GM21515 (cell line): Measurements from ENCODE around the gene BPTF.
"Not testable (repeated sequence)": the region's sequence is repeated elsewhere in the genome, so short reads cannot be mapped to it uniquely, and the experiment has no call there.

Experiments
- ATAC-seq: cut with Tn5 transposase; IDR thresholded peaks from one replicate; pipeline ENCODE4 v1.9.1; 2021; ENCODE audit not compliant: unreplicated experiment

BPTF gene

DNA sequence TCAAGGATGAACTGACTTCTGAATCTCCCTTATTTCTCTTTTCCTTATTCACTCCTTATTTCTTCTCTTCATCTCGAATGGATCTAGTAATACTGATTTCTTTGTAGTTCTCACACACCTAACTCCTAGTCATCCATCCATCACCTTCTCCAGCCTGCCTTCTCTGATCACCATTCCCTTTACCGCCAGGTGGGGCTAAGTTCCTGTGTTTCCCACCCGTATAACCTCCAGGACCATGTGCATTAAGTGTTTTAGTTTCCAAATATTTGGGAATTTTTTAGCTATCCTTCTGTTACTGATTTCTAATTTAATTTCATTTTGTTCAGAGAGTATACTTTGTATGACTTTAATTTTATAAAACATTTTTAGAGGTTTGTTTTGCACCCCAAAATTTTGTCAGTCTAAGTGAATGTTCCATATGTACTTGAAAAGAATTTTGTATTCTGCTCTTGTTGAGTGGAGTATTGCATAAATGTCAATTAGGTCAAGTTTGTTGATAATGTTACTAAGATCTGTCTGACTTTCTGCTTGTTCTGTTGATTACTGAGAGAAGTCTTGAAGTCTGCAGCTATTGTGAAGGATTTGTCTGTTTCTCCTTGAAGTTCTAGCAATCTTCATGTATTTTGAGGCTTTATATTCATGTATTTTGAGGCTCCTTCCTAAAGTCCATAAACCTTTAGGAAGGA lies 8.8 kb downstream of the BPTF start:
- ATAC-seq, result no peak

DNA sequence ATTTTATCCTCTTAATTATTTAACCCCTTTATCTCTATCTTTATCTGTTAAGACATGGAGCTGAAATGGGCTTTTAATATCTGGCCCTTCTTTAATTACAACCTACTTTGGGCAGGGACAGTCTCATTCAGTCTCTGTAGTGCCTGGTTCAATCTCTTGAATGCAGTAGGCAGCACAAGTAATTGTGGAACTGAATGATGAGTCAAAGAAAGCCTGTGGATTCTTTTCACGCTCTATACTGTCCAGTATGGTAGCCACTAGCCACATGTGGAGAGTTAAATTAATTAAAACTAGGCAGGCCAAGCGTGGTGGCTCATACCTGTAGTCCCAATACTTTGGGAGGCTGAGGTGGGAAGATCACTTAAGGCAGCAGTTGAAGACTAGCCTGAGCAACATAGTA lies 9.3 kb downstream of the BPTF start:
- no peak for ATAC-seq

DNA sequence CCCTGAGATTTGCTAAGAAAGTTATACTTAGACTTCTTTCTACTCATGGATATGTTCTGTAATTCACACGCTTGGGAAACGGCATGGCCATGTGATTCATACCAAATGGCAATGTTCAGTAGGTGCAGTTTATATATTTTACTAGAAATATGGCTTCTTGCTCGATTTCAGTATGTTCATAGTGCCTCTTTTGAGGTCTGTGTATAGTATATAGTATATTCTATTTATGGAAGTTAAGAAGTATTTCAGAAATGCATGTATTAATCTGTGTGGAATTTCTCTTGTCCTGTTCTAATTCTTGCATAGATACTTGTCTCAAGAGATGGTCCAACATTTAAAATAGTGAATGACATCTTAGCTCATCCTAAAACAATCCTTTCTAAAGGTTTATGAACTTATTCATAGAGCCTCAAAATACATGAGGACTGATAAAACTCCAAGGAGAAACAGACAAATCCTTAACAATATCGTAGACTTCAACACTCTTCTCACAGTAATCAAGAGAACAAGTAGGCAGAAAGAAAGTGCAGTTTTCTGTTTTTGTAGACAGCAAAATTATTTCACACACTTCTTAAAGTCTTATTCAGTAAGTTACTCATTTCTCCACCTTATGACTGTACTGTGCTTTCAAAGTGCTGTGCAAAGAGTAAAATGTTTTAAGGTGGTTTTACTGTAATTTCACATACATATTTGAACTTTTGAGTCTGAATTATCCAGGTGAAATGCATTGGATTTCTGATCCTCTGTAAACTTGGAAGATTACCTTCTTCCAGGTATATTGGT lies 11.1 kb downstream of the BPTF start:
- no peak for ATAC-seq

DNA sequence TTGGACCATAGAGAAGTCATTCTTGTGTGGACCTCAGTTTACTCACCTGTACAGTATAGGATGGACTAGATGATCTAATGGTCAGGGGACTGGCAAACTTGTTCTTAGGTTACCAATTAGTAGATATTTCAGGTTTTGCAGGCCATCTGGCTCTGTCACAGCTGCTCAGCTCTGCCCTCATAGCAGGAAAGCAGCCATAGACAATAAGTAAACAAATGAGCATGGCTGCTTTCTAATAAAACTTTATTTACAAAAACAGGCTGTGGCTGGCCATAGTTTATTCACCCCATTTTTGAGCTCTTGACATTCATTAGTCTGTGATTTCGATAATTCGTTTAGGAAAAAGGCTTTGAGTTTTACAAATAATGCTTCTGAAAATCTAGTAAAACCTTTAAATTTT lies 12.7 kb downstream of the BPTF start:
- no peak for ATAC-seq

DNA sequence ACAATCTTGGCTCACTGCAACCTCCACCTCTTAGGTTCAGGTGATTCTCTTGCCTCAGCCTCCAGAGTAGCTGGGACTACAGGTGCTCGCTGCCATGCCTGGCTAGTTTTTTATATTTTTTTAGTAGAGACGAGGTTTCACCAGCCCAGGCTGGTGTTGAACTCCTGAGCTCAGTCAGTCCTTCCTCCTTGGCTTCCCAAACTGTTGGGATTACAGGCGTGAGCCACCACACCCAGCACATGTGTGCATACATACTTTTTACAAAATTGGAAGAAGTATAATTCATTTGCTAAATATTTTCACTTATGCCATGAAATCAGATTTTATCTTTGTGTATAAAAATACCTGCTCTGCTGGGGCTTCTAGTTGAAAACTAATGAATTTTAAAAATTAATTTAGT lies 13.2 kb downstream of the BPTF start:
- ATAC-seq, result no peak

DNA sequence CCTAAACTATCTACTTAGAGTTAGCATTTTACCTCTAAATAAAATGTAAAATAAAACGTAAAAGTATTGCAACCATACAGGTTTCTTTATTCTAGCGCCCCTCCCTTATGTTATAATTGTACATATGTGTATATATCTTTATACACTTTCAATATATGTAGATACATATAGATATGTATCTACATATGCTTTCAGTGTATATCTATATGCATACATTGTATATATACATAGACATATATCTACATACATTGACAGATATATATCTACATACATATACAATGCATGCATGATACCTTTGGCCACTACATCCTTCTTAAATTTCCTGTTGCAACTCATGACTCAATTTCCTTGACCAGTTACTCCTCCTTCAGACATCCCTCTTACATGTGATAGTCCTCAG lies 16.7 kb downstream of the BPTF start:
- no peak for ATAC-seq

DNA sequence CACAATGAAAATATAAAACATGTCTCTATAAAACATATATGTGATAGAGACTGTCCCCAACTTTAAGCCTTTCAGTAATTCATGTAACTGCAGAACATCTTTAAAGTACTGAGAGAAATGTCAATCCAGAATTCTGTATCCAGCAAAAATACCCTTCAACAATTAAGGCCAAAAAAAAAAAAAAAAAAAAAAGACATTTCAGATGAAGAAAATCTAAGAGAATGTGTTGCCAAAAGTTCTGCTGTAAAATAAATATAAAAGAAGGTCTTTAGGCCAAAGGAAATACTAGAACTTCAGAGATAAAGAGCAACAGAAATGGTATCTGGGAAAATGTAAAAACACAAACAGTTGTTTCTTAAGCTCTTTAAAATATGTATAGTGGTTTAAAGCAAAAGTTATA lies 17.3 kb downstream of the BPTF start:
- no peak for ATAC-seq

DNA sequence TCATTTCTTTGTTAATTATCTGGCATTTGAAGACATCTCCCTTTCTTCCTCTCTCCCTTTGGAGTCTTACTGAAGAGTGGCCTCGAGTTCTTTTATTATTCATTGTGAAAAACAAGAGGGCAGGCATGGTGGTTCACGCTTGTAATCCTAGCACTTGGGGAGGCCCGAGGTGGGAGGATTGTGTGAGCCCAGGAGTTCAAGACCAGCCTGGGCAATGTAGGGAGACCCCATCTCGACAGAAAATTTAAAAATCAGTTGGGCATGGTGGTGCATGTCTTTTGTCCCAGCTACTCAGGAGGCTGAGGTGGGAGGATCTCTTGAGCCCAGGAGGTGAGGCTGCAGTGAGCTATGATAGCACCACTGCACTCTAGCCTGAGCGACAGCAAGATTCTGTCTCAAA lies 20.1 kb downstream of the BPTF start:
- no peak for ATAC-seq

DNA sequence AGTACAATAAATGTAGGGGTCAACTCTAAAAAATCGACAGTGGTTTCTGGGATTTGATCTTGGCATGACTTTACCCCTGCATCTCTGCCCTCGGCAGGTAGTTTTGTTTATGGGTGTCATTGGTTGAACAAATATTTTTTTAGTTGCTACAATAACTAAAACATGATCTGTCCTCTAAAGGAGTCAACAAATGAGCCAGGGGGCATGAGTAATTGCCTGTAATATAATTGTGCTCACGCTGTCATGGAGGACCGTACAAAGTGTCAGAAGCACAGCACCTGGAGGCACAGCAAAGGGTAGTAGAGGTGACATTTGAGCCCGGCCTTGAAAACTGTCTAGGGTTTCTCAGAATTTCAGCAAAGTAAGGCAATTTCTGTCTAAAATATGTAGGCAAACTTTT lies 22.9 kb downstream of the BPTF start:
- ATAC-seq, result not testable (repeated sequence)

DNA sequence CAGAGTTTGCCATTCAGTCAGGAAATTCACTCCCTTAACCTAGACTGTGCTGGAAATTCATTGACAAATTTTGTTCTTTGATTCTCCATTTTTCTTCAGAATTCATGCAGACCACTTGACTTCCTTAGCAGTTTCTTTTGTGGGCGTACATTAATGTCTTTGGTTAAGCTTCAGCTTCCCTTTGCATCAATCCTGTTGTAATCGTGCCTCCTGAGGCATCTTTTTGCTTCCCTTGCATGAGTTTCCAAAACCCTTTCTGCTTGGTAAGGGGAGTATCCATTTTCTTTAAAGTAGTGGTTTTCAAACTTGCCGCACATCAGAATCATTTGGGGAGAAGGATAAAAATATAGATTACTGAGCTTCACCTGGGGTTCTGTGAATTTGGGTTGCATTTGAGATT lies 23.5 kb downstream of the BPTF start:
- ATAC-seq, result not testable (repeated sequence)

DNA sequence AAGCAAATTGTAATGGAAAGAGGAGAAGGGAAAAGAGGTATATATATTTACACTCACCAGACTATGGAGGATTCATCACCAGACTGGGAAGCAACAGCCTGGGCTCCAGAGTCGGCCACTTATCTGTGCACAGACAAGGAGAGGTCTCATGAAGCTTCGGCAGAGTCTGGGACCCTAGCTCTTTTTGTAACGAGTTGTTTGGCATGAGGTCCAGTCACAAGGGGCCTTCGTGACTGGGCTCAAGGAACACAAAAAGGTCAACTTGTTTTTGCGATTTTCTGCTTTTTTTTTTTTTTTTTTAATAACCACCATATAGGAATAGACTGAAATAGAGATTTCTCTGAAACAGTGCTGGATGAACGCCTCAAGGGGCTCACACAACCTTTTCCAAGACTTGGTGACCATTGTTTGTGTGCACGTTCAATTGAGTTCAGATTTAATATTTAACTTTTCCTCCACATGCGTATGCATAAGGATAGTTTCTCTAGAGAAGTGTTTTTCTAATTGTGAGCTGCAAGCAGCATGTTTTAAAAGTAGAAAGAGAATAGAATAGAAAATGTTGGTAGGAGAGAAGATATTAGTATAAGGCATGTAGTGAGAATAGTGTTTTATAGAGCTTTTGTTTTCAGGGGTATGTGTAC lies 25.8 kb downstream of the BPTF start:
- ATAC-seq, result no peak

DNA sequence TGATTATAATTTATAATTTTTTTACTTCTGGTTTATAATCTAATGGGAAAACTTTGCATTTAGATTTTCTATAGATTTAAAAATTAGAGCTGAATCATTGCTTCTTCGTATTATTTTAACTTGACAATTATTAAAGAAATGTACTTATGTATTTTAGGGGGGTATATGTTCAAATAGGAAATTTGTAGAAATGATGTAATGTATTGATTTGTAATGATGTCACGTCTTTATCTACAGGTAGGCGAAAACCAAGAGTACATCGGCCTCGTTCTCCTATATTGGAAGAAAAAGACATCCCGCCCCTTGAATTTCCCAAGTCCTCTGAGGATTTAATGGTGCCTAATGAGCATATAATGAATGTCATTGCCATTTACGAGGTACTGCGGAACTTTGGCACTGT lies 28.4 kb downstream of the BPTF start:
- ATAC-seq, result no peak

DNA sequence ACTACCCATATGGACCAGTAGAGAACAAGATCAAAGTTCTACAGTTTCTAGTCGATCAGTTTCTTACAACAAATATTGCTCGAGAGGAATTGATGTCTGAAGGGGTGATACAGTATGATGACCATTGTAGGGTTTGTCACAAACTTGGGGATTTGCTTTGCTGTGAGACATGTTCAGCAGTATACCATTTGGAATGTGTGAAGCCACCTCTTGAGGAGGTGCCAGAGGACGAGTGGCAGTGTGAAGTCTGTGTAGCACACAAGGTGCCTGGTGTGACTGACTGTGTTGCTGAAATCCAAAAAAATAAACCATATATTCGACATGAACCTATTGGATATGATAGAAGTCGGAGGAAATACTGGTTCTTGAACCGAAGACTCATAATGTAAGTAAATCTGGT lies 29.1 kb downstream of the BPTF start:
- no peak for ATAC-seq

DNA sequence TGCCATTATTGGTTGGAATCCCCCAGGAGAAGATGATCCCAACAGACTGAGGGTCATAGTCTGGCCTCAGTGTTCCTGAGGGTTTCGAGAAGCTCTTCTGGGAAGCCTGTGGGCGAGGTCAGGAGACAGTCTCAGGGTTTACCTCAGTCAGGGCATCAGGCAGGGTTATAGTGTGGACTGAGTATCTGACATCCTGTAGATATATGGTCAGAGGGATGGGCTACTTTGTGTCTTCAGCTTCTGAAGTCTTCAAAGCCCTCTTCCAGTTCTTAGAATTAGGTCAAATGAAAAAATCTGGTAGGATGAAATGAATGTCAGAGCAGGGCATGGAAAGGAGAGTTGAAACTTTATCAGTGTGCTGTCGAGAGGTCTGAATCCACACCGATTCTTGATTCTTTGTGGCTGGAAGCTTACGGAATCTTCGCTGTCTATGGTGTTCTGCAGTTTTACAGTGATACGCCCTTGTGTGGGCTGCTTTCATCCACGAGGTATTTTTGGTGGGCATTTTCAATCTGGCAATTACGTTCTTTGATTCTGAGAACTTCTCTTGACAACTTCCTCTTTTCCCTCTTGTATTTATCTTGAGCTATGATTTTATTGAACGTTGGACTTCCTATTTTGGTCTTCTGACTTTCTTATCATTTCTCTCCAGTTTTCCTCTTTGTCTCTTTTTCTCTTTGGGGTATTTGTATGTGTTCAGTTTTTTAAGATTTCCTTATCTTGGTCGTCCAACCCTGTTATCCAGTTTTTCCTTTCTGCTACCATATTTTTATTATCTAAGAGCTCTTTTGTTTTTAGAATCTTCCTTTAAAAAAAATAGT lies 30.4 kb downstream of the BPTF start:
- ATAC-seq, result no peak

DNA sequence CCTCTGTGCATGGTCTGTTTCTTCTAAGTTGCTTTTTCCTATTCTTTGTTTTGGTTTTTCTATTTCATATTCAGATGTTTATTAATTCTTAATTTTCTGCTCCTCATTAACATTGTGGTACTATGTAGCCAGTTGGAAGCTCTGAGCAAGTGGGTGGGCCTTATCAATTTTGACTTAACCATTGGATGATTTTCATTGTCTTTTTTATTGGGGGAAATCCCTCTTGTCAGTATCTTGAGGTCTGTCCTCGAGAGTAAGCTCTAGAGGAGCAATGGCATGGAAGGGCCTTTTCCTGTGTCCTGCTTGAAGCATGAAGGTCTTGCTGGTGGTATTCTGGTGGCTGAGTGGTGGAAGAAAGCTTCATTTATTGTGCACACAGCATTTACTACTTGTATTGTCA lies 31.1 kb downstream of the BPTF start:
- not testable (repeated sequence) for ATAC-seq

DNA sequence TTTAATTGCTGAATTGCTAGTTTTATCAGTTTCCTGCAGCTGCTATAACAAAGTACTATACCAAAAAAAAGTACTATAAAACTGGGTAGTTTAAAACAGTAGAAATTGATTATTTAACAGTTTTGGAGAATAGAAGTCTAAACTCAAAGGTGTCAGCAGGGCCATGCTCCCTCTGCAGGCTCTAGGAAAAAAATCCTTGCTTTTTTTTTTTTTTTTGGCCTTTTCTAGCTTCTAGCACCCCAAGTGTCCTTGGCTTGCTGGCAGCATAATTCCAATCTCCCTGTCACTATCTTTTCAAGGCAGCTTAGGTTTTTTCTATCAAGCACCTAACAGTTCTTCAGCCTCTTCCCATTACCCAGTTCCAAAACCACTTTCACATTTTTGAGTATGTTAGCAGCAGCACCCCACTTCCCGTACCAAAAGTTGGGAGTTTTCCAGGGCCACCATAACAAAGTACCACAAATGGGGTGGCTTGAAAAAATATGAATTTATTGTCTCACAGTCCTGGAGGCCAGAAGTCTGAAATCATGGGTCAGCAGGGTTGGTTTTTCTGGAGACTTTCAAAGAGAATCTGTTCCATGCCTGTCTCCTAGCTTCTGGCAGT lies 37.4 kb downstream of the BPTF start:
- no peak for ATAC-seq

DNA sequence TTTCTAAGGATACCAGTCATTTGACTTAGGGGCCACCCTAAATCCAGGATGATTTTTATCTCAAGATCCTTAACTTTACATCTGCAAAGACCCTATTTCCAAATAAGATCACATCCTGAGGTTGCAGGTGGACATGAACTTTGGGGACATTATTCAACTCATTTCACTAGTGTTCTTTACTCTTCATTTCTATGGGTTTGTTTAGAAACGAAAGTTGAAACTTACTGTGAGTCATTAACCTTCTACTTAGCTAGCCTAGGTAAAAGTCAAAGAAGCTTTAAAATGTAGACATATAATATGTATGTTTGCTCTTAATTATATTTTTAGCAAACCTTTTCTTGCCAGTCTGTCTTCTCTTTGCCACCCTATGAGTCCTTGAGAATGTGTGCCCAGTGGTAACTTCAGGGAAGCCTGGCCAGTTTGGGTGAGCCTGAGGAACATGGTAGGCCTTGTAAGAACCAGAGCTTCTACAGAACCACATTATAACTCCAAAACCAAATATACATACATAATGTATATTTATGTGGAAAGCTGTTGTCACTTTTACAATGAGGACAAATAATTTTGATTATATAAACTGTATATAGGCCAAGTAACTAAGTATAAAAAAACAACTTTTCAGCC lies 38.4 kb downstream of the BPTF start:
- no peak for ATAC-seq

DNA sequence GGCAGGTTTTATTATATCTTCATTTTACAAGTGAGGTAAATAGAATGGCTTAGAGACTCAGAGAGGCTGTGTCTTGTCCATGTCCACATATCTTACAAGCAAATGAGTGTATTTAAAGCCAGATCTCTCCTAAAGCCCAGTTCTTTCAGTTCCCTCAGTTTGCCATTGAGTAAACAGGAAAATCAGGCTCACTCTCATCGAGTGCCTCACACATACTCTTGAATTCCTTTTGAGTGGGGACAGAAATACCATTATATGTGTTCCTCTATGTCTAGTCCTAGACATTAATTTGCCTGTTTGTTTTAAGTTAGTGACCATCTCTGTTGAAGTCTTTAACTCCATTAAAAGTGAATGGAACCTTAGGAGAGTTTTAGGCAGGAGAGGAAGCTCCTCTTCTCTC lies 40.1 kb downstream of the BPTF start:
- no peak for ATAC-seq

DNA sequence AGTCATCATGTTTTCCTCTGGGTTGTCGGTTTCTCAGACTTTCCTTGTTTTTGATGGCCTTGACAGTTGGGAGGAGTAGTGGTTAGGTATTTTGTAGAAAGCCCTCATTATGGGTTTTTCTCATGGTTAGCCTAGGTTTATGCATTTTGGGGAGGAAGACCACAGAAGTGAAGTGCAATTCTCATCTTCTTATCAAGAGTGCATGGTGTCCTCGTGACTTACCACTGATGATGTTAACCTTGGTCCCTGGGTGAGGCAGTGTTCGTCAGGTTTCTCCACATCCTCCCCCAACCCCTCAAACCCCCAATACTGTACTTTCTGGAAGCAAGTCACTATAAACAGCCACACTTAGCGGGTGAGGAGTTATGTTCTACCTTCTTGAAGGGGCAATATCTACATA lies 42.3 kb downstream of the BPTF start:
- ATAC-seq, result no peak

DNA sequence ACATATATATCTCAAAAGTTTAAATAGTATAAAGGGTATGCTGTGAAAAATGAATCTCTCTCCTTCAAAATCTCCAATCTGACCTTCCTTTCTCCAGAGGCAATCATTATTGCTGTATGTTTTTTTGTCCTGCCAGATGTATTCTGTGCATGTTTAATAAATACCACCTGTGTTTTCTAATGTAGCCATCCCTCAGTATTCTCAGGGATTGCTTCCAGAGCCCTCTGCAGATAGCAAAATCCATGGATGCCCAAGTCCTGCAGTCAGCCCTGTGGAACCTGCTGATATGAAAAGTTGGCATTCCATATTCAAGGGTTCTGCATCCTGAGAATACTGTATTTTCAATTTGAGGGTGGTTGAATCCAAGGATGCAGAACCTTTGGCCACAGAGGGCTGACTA lies 42.9 kb downstream of the BPTF start:
- no peak for ATAC-seq

DNA sequence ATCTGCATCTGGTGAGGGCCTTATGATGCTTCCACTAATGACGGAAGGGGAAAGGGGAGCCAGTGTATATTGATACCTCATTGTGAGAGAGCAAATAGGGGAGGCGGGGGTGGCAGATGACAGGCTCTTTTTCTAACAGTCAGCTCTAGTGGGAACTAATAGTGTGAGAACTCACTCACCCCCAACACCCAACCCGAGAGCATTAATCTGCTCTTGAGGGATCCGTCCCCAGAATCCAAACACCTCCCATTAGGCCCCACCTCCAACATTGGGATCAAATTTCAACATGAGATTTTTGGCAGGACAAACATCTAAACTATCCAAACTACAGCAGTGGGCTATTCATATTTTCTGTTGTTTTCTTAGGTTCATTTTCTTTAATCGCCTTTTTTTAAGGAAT lies 54.4 kb downstream of the BPTF start:
- no peak for ATAC-seq
